Measurements from ENCODE around the gene UTY. TPM values are rescaled to one million over a fixed set of nuclear protein-coding genes. Genes with fewer than 3 reads are reported as not detected.
"Not testable (repeated sequence)": the region's sequence is repeated elsewhere in the genome, so short reads cannot be mapped to it uniquely, and the experiment has no call there.

The UTY gene
- total RNA-seq, 1 donor from 2014 or later = 31.9 TPM

GRCh38 chrY:13296176-13296890 lies 183.5 kb downstream of the UTY start:
- no peak for DNase-seq
- intact Hi-C loops (cut with DNase I) = no loop called here
- no peaks in the 10 kb centered on the region for H3K27me3 ChIP-seq

GRCh38 chrY:13295026-13295425 lies 184.8 kb downstream of the UTY start:
- intact Hi-C loops (cut with DNase I) = no loop called here
- ATAC-seq (no peak), DNase-seq (no peak)
- Histone ChIP-seq H3K27ac (no peak overlapping the region), H3K4me1 (no peaks in the 10 kb centered on the region), H3K4me3 (no peak overlapping the region), H3K9me3 (no peaks in the 10 kb centered on the region), H3K36me3 (peaks cover 28% of the 10 kb centered on the region), H3K27me3 (no peaks in the 10 kb centered on the region)
- no peak for TF ChIP-seq CTCF (IDR thresholded peaks at IDR 0.05)

More at GRCh38 chrY:13296176-13296890, 183.5 kb downstream of the UTY start:
- Histone ChIP-seq H3K9me3 (no peaks in the 10 kb centered on the region), H3K27ac (no peak overlapping the region), H3K36me3 (peaks cover 28% of the 10 kb centered on the region), H3K4me1 (no peaks in the 10 kb centered on the region), H3K4me3 (no peak overlapping the region)
- TF ChIP-seq CTCF (IDR thresholded peaks at IDR 0.05) = no peak
- no peak for ATAC-seq

- DNase-seq = no peak
- H3K36me3 ChIP-seq = peaks cover 11% of the 10 kb centered on the region
- H3K27ac ChIP-seq = no peak overlapping the region
- no peaks in the 10 kb centered on the region for H3K4me1 ChIP-seq
- TF ChIP-seq CTCF (IDR thresholded peaks at IDR 0.05) = no peak
- H3K4me3 ChIP-seq = no peak overlapping the region
- H3K27me3 ChIP-seq = no peaks in the 10 kb centered on the region
- no peaks in the 10 kb centered on the region for H3K9me3 ChIP-seq
- intact Hi-C loops (cut with DNase I) = no loop called here
- ATAC-seq = no peak
Observed at GRCh38 chrY:13291199-13291598, 188.6 kb downstream of the UTY start.

- H3K4me1 ChIP-seq; H3K27ac ChIP-seq; intact Hi-C loops (cut with DNase I); H3K27me3 ChIP-seq; H3K9me3 ChIP-seq; H3K4me3 ChIP-seq: not testable (repeated sequence)
- ATAC-seq (peak; percentile 61), DNase-seq (peak; percentile 66)
- H3K36me3 ChIP-seq = peaks cover 12% of the 10 kb centered on the region
Observed at GRCh38 chrY:13282151-13283054, 197.4 kb downstream of the UTY start.

- H3K27me3 ChIP-seq = no peaks in the 10 kb centered on the region
- no peaks in the 10 kb centered on the region for H3K9me3 ChIP-seq
- no peak overlapping the region for H3K4me3 ChIP-seq
- H3K27ac ChIP-seq = no peak overlapping the region
- no peaks in the 10 kb centered on the region for H3K4me1 ChIP-seq
- peaks cover 12% of the 10 kb centered on the region for H3K36me3 ChIP-seq
- DNase-seq (no peak), ATAC-seq (no peak)
- TF ChIP-seq CTCF (IDR thresholded peaks at IDR 0.05) = no peak
- intact Hi-C loops (cut with DNase I) = no loop called here
Observed at GRCh38 chrY:13279561-13279960, 200.3 kb downstream of the UTY start.

GRCh38 chrY:13271706-13272105 lies 208.1 kb downstream of the UTY start:
- TF ChIP-seq CTCF (IDR thresholded peaks at IDR 0.05) = no peak
- no peak for ATAC-seq
- no peak for DNase-seq
- H3K4me3 ChIP-seq = no peak overlapping the region
- H3K27me3 ChIP-seq = no peaks in the 10 kb centered on the region
- intact Hi-C loops (cut with DNase I) = no loop called here
- no peak overlapping the region for H3K27ac ChIP-seq
- H3K4me1 ChIP-seq = no peaks in the 10 kb centered on the region
- no peaks in the 10 kb centered on the region for H3K9me3 ChIP-seq
- H3K36me3 ChIP-seq = peaks cover 6% of the 10 kb centered on the region

- H3K4me1 ChIP-seq; H3K4me3 ChIP-seq; ATAC-seq; DNase-seq; H3K9me3 ChIP-seq; H3K27ac ChIP-seq; H3K27me3 ChIP-seq; H3K36me3 ChIP-seq; intact Hi-C loops (cut with DNase I): not testable (repeated sequence)
Observed at GRCh38 chrY:13253941-13254440, 225.8 kb downstream of the UTY start.

Data from upper lobe of right lung (tissue), 1 donor.